Ovary (tissue), 1 donor: Measurements from ENCODE around the gene BRD4.

Experiments used
- EP300 ChIP-seq: sonication (generic); formaldehyde crosslinking; IDR thresholded peaks from one replicate; pipeline ENCODE4 v1.6.1; 2017; ENCODE audit warnings: antibody characterized with exemption
- POLR2A ChIP-seq: fragments of 450-650 bp; IDR thresholded peaks from one replicate; pipeline ENCODE4 v1.6.1; 2017; ENCODE audit warnings: antibody characterized with exemption, mild to moderate bottlenecking, moderate library complexity

DNA sequence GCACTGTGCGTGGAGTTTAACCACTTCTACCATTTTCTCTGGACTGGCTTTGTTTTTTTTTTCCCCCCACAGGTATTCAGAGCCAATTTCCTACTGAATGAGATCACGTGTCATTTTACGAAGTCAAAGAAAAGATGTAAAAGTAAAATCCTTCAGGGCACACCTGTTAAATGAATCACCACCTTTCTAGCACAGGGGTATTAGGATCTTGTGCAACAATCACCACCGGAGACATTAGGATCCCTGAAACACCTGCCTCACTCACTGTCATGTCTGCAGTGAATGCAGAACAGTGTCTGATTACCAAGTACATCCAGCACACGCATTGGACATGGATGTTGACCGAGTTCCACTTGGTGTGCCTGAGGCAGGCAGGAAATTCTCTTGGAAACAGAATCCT is 17.2 kb downstream of the BRD4 start:
- no peak for TF ChIP-seq POLR2A
- no peak for TF ChIP-seq EP300
